ENCODE data around the gene NTMT2. TPM values are rescaled to one million over a fixed set of nuclear protein-coding genes. Genes with fewer than 3 reads are reported as not detected.

The NTMT2 gene
- total and polyA plus RNA-seq, 7 donors, result 0.28 TPM; not detected in 6

DNA sequence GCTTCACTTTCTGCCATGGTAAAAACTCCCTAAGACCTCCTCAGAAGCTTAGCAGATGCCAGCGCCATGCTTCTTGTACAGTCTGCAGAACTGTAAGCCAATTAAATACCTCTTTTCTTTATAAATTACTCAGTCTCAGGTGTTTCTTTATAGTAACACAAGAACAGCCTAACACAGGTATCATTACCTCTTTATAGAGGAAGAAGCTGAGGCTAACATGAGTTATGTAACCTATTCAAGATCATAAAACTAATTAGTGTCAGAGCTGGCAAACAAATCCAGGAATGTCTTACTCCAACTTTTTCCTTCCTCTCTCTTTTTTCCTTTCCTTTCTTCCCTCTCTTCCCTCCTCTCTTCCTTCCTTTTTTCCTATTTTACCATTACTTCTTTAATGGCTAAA lies 9.3 kb downstream of the NTMT2 start:
- intact Hi-C loops (cut with DNase I), result no loop called here

DNA sequence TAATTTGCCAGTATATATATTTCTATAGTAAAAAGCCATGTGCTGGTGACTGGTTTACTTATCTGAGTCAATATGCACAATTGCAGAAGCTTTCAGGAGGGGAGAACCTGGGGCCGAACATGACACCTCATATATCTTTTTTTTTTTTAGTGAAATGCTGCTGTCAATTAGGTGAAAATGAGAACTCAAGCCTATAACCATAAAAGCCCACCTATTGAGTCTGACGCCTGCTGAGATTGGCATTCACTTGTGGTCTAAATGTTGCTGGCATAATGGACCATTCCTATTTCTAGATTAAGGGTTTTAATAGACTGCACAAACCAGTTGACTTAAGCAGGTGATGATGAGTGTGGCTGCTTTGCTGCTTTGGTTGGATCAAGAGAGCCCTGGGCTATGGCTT lies 10.8 kb downstream of the NTMT2 start:
- intact Hi-C loops (cut with DNase I), result no loop called here
- Histone ChIP-seq H3K4me1 (no peaks in the 10 kb centered on the region), H3K27me3 (ENCODE audit: insufficient read depth in 3 of 3, low read length in 2 of 3) (no peaks in the 10 kb centered on the region), H3K4me3 (no peak overlapping the region), H3K27ac (no peak overlapping the region), H3K9me3 (peaks cover 4% of the 10 kb centered on the region), H3K36me3 (ENCODE audit: insufficient read depth in 1 of 2, low read depth in 1 of 2) (no peaks in the 10 kb centered on the region)
- DNase-seq (no peak), ATAC-seq (no peak)
- TF ChIP-seq, protein P1, sequence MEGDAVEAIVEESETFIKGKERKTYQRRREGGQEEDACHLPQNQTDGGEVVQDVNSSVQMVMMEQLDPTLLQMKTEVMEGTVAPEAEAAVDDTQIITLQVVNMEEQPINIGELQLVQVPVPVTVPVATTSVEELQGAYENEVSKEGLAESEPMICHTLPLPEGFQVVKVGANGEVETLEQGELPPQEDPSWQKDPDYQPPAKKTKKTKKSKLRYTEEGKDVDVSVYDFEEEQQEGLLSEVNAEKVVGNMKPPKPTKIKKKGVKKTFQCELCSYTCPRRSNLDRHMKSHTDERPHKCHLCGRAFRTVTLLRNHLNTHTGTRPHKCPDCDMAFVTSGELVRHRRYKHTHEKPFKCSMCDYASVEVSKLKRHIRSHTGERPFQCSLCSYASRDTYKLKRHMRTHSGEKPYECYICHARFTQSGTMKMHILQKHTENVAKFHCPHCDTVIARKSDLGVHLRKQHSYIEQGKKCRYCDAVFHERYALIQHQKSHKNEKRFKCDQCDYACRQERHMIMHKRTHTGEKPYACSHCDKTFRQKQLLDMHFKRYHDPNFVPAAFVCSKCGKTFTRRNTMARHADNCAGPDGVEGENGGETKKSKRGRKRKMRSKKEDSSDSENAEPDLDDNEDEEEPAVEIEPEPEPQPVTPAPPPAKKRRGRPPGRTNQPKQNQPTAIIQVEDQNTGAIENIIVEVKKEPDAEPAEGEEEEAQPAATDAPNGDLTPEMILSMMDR (IDR thresholded peaks at IDR 0.05), result no peak
- WGBS, 3 donors, result 62 to 78% (median 68%) methylated on average over 2 of the region's 2 CpGs

More for the DNA sequence above, 9.3 kb downstream of the NTMT2 start:
- no peaks in the 10 kb centered on the region for H3K4me1 ChIP-seq
- H3K36me3 ChIP-seq (ENCODE audit: insufficient read depth in 1 of 2, low read depth in 1 of 2), result no peaks in the 10 kb centered on the region
- no peak for ATAC-seq
- WGBS, 3 donors, result 92 to 100% (median 100%) methylated on average over 1 of the region's 1 CpG
- H3K9me3 ChIP-seq, result peaks cover 4% of the 10 kb centered on the region
- H3K27me3 ChIP-seq (ENCODE audit: insufficient read depth in 3 of 3, low read length in 2 of 3), result no peaks in the 10 kb centered on the region
- TF ChIP-seq, protein P1 (IDR thresholded peaks at IDR 0.05), result no peak
- no peak overlapping the region for H3K4me3 ChIP-seq
- no peak for DNase-seq
- no peak overlapping the region for H3K27ac ChIP-seq

GRCh38 chr1:170157820-170158219 lies 12.1 kb downstream of the NTMT2 start:
- Histone ChIP-seq H3K36me3 (ENCODE audit: insufficient read depth in 1 of 2, low read depth in 1 of 2) (no peaks in the 10 kb centered on the region), H3K27ac (no peak overlapping the region), H3K4me1 (peaks cover 4% of the 10 kb centered on the region), H3K4me3 (no peak overlapping the region), H3K9me3 (peaks cover 4% of the 10 kb centered on the region), H3K27me3 (ENCODE audit: insufficient read depth in 3 of 3, low read length in 2 of 3) (no peaks in the 10 kb centered on the region)
- TF ChIP-seq, protein P1 (IDR thresholded peaks at IDR 0.05), result no peak
- no peak for DNase-seq
- intact Hi-C loops (cut with DNase I), result no loop called here
- WGBS, 3 donors, result 74 to 88% (median 86%) methylated on average over 2 of the region's 2 CpGs
- ATAC-seq, result no peak

DNA sequence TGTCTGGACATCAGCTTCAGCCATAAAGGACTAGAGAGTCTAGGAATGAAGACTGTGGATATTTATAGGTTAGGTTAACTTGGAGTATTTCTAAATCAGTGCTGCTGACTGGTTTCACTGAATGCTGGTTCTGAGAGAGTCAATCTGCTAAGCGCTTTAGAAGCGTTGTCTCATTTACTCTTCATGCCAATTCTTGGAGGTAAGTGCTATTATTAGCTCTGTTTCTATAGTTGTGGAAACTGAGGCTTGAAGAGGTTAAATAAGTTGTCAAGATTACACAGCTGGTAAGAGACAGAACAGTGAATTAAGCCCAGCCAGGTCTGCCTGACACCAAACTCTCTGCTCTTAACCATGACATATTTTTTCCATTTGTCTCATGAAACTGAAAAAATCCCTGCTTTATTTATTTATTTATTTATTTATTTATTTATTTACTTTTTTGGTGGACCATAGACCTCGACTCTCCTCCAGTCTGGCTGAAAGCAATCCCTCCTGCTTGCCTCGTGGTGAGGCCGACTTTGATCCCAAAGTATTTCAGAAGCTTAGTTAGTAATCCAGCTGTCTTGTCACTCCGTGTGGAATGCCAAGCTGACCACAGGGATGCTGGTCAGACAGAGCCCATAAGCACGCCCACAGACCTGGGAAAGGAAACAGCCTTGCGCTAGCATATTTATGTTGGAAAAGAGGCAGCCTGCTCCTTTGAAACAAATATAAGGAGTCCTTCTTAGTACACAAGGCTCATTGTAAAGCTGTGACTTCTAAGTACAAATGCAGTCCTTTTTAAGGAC lies 16.9 kb downstream of the NTMT2 start:
- peak; percentile 83 to 99 (median 98) for ATAC-seq
- Histone ChIP-seq H3K27ac (peak overlapping the region; percentile 66), H3K9me3 (peaks cover 4% of the 10 kb centered on the region), H3K27me3 (ENCODE audit: insufficient read depth in 3 of 3, low read length in 2 of 3) (no peaks in the 10 kb centered on the region), H3K4me3 (no peak overlapping the region), H3K36me3 (ENCODE audit: insufficient read depth in 1 of 2, low read depth in 1 of 2) (no peaks in the 10 kb centered on the region), H3K4me1 (peaks cover 7% of the 10 kb centered on the region)
- 16 to 32% (median 23%) methylated on average over 8 of the region's 8 CpGs for WGBS, 3 donors
- peak in 1 of 2 donors; percentile 47 for DNase-seq
- intact Hi-C loops (cut with DNase I), result no loop called here
- TF ChIP-seq, protein P1 (IDR thresholded peaks at IDR 0.05), result no peak

Measured in psoas muscle (tissue), 8 donors.